Breast epithelium (tissue), 3 donors: ENCODE measurements around the gene ACLY.

Experiments used
- POLR2AphosphoS5 ChIP-seq, 3 donors: sonication (generic); formaldehyde crosslinking; IDR thresholded peaks; one replicate each; pipeline ENCODE4 v1.6.1; 2017; ENCODE audit warnings: antibody characterized with exemption in 3 of 3
- TF ChIP-seq, protein P1 (sequence below), 3 donors: fragments of 450-650 bp; IDR thresholded peaks; one replicate each; pipeline ENCODE4 v1.5.1; 2016 to 2017; ENCODE audit warnings: antibody characterized with exemption in 3 of 3, mild to moderate bottlenecking in 3 of 3, moderate library complexity in 3 of 3

DNA sequence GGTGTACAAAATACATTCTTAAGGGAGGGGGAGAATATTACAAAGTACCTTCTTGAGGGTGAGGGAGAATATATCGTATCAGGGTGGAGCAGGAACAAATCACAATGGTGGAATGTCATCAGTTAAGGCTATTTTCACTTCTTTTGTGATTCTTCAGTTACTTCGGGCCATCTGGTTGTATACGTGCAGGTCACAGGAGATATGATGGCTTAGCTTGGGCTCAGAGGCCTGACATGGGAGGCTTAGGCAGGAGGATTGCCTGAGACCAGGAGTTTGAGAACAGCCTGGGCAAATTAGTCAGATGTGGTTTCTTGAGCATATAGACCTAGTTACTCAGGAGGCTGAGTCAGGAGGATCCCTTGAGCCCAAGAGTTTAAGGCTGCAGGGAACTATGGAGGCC is 24.7 kb upstream of the ACLY start:
- TF ChIP-seq, protein P1, sequence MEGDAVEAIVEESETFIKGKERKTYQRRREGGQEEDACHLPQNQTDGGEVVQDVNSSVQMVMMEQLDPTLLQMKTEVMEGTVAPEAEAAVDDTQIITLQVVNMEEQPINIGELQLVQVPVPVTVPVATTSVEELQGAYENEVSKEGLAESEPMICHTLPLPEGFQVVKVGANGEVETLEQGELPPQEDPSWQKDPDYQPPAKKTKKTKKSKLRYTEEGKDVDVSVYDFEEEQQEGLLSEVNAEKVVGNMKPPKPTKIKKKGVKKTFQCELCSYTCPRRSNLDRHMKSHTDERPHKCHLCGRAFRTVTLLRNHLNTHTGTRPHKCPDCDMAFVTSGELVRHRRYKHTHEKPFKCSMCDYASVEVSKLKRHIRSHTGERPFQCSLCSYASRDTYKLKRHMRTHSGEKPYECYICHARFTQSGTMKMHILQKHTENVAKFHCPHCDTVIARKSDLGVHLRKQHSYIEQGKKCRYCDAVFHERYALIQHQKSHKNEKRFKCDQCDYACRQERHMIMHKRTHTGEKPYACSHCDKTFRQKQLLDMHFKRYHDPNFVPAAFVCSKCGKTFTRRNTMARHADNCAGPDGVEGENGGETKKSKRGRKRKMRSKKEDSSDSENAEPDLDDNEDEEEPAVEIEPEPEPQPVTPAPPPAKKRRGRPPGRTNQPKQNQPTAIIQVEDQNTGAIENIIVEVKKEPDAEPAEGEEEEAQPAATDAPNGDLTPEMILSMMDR (IDR thresholded peaks at IDR 0.05) = no peak
- no peak for TF ChIP-seq POLR2AphosphoS5 (IDR thresholded peaks at IDR 0.05)
